HG03159 (cell line): ENCODE results near the gene RERE.
"Not testable (repeated sequence)": the region's sequence is repeated elsewhere in the genome, so short reads cannot be mapped to it uniquely, and the experiment has no call there.

ENCODE experiments used
- ATAC-seq: cut with Tn5 transposase; IDR thresholded peaks from one replicate; pipeline ENCODE4 v1.9.1; 2021; ENCODE audit warnings: mild to moderate bottlenecking, moderate library complexity; ENCODE audit not compliant: unreplicated experiment

RERE gene

GRCh38 chr1:8695442-8695841 lies 122.0 kb downstream of the RERE start:
- ATAC-seq = not testable (repeated sequence)

DNA sequence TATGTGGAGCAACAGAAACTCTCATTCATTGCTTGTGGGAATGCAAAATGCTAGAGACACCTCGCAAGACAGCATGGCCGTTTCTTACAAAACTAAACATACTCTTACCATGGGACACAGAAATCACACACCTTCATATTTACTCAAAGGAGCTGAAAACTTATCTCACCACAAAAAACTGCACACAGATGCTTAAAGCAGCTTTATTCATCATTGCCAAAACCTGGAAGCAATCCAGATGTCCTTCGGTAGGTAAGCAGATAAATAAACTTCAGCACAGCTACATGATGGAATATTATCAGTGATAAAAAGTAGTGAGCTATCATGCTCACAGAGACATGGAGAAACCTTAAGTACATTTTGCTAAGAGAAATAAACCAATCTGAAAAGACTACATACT lies 124.3 kb downstream of the RERE start:
- no peak for ATAC-seq

GRCh38 chr1:8691662-8692061 lies 125.8 kb downstream of the RERE start:
- ATAC-seq = no peak

DNA sequence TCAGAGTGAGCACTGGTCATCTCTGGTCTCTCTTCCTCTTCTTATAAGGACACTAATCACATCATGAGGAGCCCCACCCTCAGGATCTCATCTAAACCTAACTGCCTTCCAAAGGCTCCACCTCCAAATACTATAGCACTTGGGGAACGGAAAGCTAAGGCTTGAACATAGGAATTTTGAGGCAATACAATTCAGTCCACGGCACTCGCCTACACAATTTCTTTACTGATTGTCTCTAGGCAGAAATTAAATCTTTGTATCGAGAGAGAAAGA lies 127.3 kb downstream of the RERE start:
- no peak for ATAC-seq

- no peak for ATAC-seq
Observed at GRCh38 chr1:8689431-8690252, 127.8 kb downstream of the RERE start.

DNA sequence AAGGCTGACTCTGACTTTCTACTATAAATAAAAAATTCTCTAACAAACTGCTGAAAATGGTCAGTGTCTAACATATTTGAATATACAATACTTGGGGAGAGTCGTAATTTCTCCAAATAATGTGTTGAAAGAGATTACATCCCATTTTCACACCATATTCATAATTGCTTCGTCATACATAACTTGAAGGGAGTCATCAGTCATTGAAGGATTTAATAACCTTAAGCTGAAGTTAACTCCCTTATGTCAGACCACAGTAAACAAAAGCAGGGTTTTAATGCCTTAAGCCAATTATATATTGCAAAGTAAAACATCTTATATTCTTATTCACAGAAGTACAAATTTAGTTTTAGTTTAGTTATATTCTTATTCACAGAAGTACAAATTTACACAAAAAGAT lies 129.9 kb downstream of the RERE start:
- ATAC-seq = no peak

- no peak for ATAC-seq
Observed at GRCh38 chr1:8687039-8687438, 130.4 kb downstream of the RERE start.

DNA sequence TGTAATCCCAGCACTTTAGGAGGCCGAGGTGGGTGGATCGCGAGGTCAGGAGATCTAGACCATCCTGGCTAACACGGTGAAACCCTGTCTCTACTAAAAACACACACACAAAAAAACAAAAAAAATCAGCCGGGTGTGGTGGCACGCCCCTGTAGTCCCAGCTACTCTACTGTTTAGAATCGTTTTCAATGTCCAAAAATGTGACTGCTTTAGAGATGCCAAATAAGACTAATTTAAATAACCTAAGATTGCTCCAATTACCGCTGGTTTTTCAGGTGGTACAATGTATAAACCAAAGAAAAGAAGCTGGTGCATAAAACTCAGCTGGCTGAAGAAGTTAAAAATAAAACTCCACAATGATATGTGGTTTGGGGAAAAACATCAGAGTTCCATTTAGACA lies 132.0 kb downstream of the RERE start:
- ATAC-seq = no peak

DNA sequence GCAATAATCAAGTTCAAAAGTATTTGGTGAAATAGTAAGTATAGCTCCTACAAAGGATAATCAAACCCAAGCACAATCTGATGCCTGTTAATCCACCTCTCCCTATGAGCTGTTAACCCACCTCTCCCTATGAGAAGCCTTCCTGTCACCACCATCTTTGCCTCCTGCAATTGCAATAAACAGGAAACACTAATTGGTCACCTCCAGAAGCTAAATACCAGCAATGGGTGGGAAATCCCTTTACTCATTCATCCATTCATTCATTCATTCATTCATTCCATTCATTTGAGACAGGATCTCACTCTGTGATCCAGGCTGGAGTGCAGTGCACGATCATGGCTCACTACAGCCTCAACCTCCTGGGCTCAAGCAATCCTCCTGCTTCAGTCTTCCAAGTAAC lies 132.8 kb downstream of the RERE start:
- ATAC-seq = no peak

DNA sequence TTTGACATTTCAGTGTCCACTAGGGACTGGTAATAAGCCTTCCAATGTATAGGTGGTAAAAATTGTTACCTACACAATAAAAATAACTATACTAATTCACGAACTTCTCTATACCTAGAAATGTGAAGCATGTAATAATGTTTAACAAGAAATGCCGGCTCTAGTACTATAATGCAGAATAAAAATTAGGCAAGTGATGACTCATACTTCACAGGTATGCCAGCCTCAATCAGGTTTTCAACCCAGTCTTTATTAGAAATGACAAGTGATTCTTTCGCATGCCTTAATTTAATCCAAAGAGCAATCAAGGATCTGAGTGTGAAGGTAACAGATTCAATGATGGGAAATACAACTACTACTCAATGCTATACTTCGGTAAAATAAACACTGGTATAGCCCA lies 134.9 kb downstream of the RERE start:
- no peak for ATAC-seq

GRCh38 chr1:8681911-8682310 lies 135.5 kb downstream of the RERE start:
- no peak for ATAC-seq

DNA sequence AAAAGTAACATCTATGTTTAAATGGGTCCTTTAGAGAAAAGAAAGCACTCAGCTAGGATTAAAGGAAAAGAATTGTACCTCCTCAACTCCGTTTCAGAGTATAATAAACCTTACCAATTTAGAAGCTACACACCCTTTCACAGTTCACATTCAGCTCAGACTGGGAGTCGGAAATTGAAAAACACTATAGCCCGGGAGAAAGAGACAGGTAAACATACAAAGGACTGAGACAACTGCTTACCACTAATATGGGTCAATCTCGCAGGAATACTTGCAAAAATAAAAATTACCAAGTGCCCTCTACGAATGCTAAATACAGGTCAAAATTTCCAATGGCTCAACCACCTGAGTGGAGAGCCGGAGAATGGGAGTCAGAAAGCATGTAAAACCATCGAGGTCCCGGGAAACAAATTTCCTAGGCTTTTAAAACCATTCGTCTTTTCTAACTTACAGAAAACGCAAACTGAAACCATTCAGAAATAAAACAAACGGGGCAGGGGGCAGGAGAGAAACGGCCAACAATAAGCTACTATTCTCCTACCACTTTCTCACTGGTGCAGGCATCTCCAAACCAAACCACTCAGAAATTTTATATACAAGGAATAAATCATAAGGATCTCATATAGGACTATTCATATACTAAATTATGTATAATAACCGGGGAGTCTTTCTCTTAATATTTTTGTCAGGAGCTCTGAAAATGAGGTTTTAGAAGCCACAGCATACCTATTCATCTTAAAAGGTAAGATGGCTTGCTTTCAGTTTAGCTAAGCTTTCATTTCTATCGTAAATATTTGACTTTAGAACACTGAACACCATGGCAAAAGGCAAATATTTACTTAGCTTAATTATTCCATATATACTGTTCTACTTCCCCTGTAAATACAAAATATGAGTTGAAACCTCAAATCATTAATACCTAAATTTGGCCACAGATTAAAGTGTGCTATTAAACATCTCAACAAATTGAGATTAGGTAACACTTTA lies 136.5 kb downstream of the RERE start:
- ATAC-seq = no peak

GRCh38 chr1:8679929-8680663 lies 137.3 kb downstream of the RERE start:
- ATAC-seq = no peak

GRCh38 chr1:8679395-8679800 lies 138.0 kb downstream of the RERE start:
- ATAC-seq = no peak

GRCh38 chr1:8678673-8679394 lies 138.6 kb downstream of the RERE start:
- no peak for ATAC-seq

- ATAC-seq = no peak
Observed at GRCh38 chr1:8677782-8678181, 139.7 kb downstream of the RERE start.

DNA sequence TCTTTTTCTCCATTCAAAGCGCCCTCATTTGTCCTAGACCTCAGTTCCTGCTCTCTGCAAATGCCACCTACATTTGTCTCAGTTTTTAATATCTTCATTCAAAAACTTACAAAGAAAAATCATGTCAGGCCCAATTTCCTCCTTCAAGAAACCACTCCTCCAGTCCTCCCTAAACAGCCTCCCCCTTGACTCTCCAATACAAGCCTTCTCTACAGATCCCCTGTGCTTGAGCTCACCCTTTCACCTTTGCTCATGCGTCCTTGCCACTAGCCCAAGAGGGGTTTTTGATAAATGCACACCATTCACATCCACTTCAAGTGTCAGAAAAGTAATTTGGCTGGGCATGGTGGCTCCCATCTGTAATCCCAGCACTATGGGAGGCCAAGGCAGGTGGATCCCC lies 140.6 kb downstream of the RERE start:
- no peak for ATAC-seq

GRCh38 chr1:8676072-8676471 lies 141.4 kb downstream of the RERE start:
- ATAC-seq = no peak

- no peak for ATAC-seq
Observed at GRCh38 chr1:8674912-8675311, 142.5 kb downstream of the RERE start.

DNA sequence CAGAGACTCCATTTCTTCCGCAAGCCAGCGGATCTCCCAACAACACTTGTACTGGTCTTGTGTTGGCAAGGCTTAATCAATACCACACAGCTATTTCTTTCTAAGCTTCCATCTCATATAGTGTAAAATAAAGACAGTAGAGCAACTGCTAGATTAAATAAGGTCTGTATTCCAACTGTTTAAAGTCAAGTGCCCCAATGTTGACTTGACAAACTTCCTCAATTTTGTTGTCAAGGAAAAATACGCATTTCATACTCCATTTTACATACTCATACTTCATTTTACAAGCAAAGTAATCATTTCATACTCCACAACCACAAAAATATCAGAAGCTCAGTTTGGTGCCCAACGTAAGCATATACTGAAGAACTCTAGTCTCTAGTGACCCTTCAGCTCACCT lies 143.0 kb downstream of the RERE start:
- ATAC-seq = no peak
